ENCODE data around the gene COPA. TPM values are rescaled to one million over a fixed set of nuclear protein-coding genes. Genes with fewer than 3 reads are reported as not detected.
"Not testable (repeated sequence)": the region's sequence is repeated elsewhere in the genome, so short reads cannot be mapped to it uniquely, and the experiment has no call there.

The COPA gene
- polyA plus RNA-seq, 3 donors: 162 to 174 (median 166) TPM

GRCh38 chr1:160338580-160338979 lies 4.5 kb downstream of the COPA start:
- DNase-seq (ENCODE audit: low read depth in 3 of 3, low spot score in 2 of 3): no peak

- no peak for DNase-seq (ENCODE audit: low read depth in 3 of 3, low spot score in 2 of 3)
Observed at GRCh38 chr1:160332516-160332915, 10.5 kb downstream of the COPA start.

- DNase-seq (ENCODE audit: low read depth in 3 of 3, low spot score in 2 of 3): no peak
Observed at GRCh38 chr1:160330119-160330518, 12.9 kb downstream of the COPA start.

GRCh38 chr1:160328184-160328583 lies 14.9 kb downstream of the COPA start:
- no peak for DNase-seq (ENCODE audit: low read depth in 3 of 3, low spot score in 2 of 3)

- DNase-seq (ENCODE audit: low read depth in 3 of 3, low spot score in 2 of 3): no peak
Observed at GRCh38 chr1:160326418-160326817, 16.6 kb downstream of the COPA start.

- no peak for DNase-seq (ENCODE audit: low read depth in 3 of 3, low spot score in 2 of 3)
Observed at GRCh38 chr1:160325252-160325651, 17.8 kb downstream of the COPA start.

GRCh38 chr1:160322831-160323230 lies 20.2 kb downstream of the COPA start:
- DNase-seq (ENCODE audit: low read depth in 3 of 3, low spot score in 2 of 3): no peak

GRCh38 chr1:160315359-160315758 lies 27.7 kb downstream of the COPA start:
- no peak for DNase-seq (ENCODE audit: low read depth in 3 of 3, low spot score in 2 of 3)

GRCh38 chr1:160309571-160309970 lies 33.5 kb downstream of the COPA start:
- DNase-seq (ENCODE audit: low read depth in 3 of 3, low spot score in 2 of 3): no peak

- DNase-seq (ENCODE audit: low read depth in 3 of 3, low spot score in 2 of 3): no peak
Observed at GRCh38 chr1:160309185-160309557, 33.9 kb downstream of the COPA start.

GRCh38 chr1:160308451-160309184 lies 34.4 kb downstream of the COPA start:
- no peak for DNase-seq (ENCODE audit: low read depth in 3 of 3, low spot score in 2 of 3)

GRCh38 chr1:160307118-160307791 lies 35.8 kb downstream of the COPA start:
- DNase-seq (ENCODE audit: low read depth in 3 of 3, low spot score in 2 of 3): no peak

GRCh38 chr1:160300173-160300572 lies 42.9 kb downstream of the COPA start:
- DNase-seq (ENCODE audit: low read depth in 3 of 3, low spot score in 2 of 3): no peak

GRCh38 chr1:160296036-160296435 lies 47.0 kb downstream of the COPA start:
- DNase-seq (ENCODE audit: low read depth in 3 of 3, low spot score in 2 of 3): no peak

- no peak for DNase-seq (ENCODE audit: low read depth in 3 of 3, low spot score in 2 of 3)
Observed at GRCh38 chr1:160293020-160293968, 49.8 kb downstream of the COPA start.

GRCh38 chr1:160291248-160292220 lies 51.5 kb downstream of the COPA start:
- DNase-seq (ENCODE audit: low read depth in 3 of 3, low spot score in 2 of 3): peak; percentile 52 to 61 (median 57)

- not testable (repeated sequence) for DNase-seq (ENCODE audit: low read depth in 3 of 3, low spot score in 2 of 3)
Observed at GRCh38 chr1:160287769-160288168, 55.3 kb downstream of the COPA start.

GRCh38 chr1:160285506-160285905 lies 57.5 kb downstream of the COPA start:
- no peak for DNase-seq (ENCODE audit: low read depth in 3 of 3, low spot score in 2 of 3)

- DNase-seq (ENCODE audit: low read depth in 3 of 3, low spot score in 2 of 3): peak; percentile 77 to 86 (median 80)
Observed at GRCh38 chr1:160284782-160285344, 58.2 kb downstream of the COPA start, which contains the start of gene PEX19. TSS of gene PEX19 (minus strand) at chr1:160285133. CDS start at chr1:160285124, 9 bp downstream.

All from right renal cortex interstitium (tissue), 3 donors.